IMR-90 (cell line): ENCODE results near the gene ATP5PB. TPM values are rescaled to one million over a fixed set of nuclear protein-coding genes. Genes with fewer than 3 reads are reported as not detected.

ENCODE experiments used
- ATAC-seq: fragments of 200-7000 bp; cut with Tn5 transposase; 2 replicates; pipeline ENCODE4 v1.9.1; 2020; ENCODE audit warnings: low read depth, mild to moderate bottlenecking, moderate library complexity
- BruUV-seq: library from RNA; stranded (reverse); fragments of 400-500 nt; replicated peaks from 2 replicates; lab custom pipeline; 2021; lab: Mats Ljungman, UMichigan
- CTCF ChIA-PET: fragments of 300-600 bp; formaldehyde crosslinking; extraction: SDS; loops from one replicate; lab custom pipeline; 2021; ENCODE audit warnings: antibody characterized with exemption; lab: Yijun Ruan, JAX
- POLR2A ChIA-PET: fragments of 300-600 bp; sonication (Branson Sonifier 250); formaldehyde crosslinking; loops from one replicate; lab custom pipeline; 2022; ENCODE audit warnings: antibody characterized with exemption; ENCODE audit not compliant: unreplicated experiment; lab: Charles Lee
- DNase-seq: peaks from one replicate; pipeline ENCODE4 v3.0.0; 2013
- H2AFZ ChIP-seq: replicated peaks from 2 replicates; pipeline ENCODE3; 2013; ENCODE audit warnings: low read length, mild to moderate bottlenecking; ENCODE audit not compliant: poor library complexity
- H2AK5ac ChIP-seq: 2 replicates; pipeline ENCODE4 v1.6.1; 2013; ENCODE audit warnings: low read depth, low read length, inconsistent platforms
- H2AK9ac ChIP-seq: replicated peaks from 2 replicates; pipeline ENCODE3; 2013; ENCODE audit warnings: mild to moderate bottlenecking, low read depth, low read length, moderate library complexity; ENCODE audit not compliant: poor library complexity
- H2BK120ac ChIP-seq: 2 replicates; pipeline ENCODE4 v1.6.1; 2013; ENCODE audit warnings: low read depth, low read length, inconsistent platforms
- H2BK15ac ChIP-seq: 3 replicates; pipeline ENCODE4 v1.6.1; 2013; ENCODE audit warnings: low read depth, low read length, inconsistent platforms
- H2BK20ac ChIP-seq: 2 replicates; pipeline ENCODE4 v1.6.1; 2013; ENCODE audit warnings: low read depth, mild to moderate bottlenecking, inconsistent platforms, low read length, moderate library complexity
- H2BK5ac ChIP-seq: 2 replicates; pipeline ENCODE4 v1.6.1; 2013; ENCODE audit warnings: mild to moderate bottlenecking, low read depth, low read length, inconsistent platforms; ENCODE audit not compliant: poor library complexity, severe bottlenecking
- H3K14ac ChIP-seq: replicated peaks from 2 replicates; pipeline ENCODE4 v1.6.1; 2013; ENCODE audit warnings: low read depth, low read length, inconsistent platforms
- H3K18ac ChIP-seq: 2 replicates; pipeline ENCODE4 v1.6.1; 2013; ENCODE audit warnings: low read depth, low read length, control low read depth
- H3K23ac ChIP-seq: 2 replicates; pipeline ENCODE4 v1.6.1; 2013; ENCODE audit warnings: low read depth, low read length, inconsistent platforms
- H3K27ac ChIP-seq: 2 replicates; pipeline ENCODE4 v1.5.1; 2013; ENCODE audit warnings: mild to moderate bottlenecking, control low read depth, low read length; ENCODE audit not compliant: insufficient read depth
- H3K27me3 ChIP-seq: 2 replicates; pipeline ENCODE4 v1.6.1; 2013; ENCODE audit warnings: low read length; ENCODE audit not compliant: control insufficient read depth, insufficient read depth
- H3K36me3 ChIP-seq: 2 replicates; pipeline ENCODE4 v1.6.1; 2013; ENCODE audit warnings: low read length, mixed read lengths; ENCODE audit not compliant: control insufficient read depth, insufficient read depth
- H3K4ac ChIP-seq: 2 replicates; pipeline ENCODE4 v1.6.1; 2013; ENCODE audit warnings: low read depth, low read length, inconsistent platforms
- H3K4me1 ChIP-seq: 2 replicates; pipeline ENCODE4 v1.6.1; 2013; ENCODE audit warnings: low read length, mixed read lengths; ENCODE audit not compliant: control insufficient read depth, insufficient read depth
- H3K4me2 ChIP-seq: 2 replicates; pipeline ENCODE4 v1.6.1; 2013; ENCODE audit warnings: low read depth, mild to moderate bottlenecking, control low read depth, low read length, moderate library complexity
- H3K4me3 ChIP-seq: 2 replicates; pipeline ENCODE4 v1.5.1; 2013; ENCODE audit warnings: low read depth, mild to moderate bottlenecking, control low read depth, low read length, moderate library complexity; ENCODE audit not compliant: insufficient read depth
- H3K56ac ChIP-seq: 2 replicates; pipeline ENCODE4 v1.6.1; 2013; ENCODE audit warnings: low read length, inconsistent platforms; ENCODE audit not compliant: insufficient read depth; ENCODE audit errors: extremely low read depth
- H3K79me1 ChIP-seq, 2 experiments: 2 replicates each; pipeline ENCODE4 v1.6.1; 2013; ENCODE audit warnings: low read length in 2 of 2, inconsistent platforms in 1 of 2, low read depth in 1 of 2
- H3K9ac ChIP-seq: 2 replicates; pipeline ENCODE4 v1.6.1; 2013; ENCODE audit warnings: low read depth, low read length, control low read depth
- H3K9me1 ChIP-seq: 2 replicates; pipeline ENCODE4 v1.6.1; 2013; ENCODE audit warnings: low read length, inconsistent platforms; ENCODE audit not compliant: insufficient read depth
- H3K9me3 ChIP-seq: 2 replicates; pipeline ENCODE4 v1.6.1; 2013; ENCODE audit warnings: low read length; ENCODE audit not compliant: control insufficient read depth, insufficient read depth
- H4K20me1 ChIP-seq: 2 replicates; pipeline ENCODE4 v1.6.1; 2013; ENCODE audit warnings: low read length, inconsistent platforms; ENCODE audit not compliant: insufficient read depth
- H4K5ac ChIP-seq: 2 replicates; pipeline ENCODE4 v1.6.1; 2013; ENCODE audit warnings: mild to moderate bottlenecking, low read depth, low read length, control low read depth
- H4K8ac ChIP-seq, 2 experiments: 2 replicates each; pipeline ENCODE4 v1.6.1; 2013; ENCODE audit warnings: low read depth in 2 of 2, low read length in 2 of 2, control low read depth in 1 of 2, inconsistent platforms in 1 of 2
- H4K91ac ChIP-seq: 2 replicates; pipeline ENCODE4 v1.6.1; 2013; ENCODE audit warnings: low read depth, low read length, inconsistent platforms; ENCODE audit not compliant: insufficient read depth
- MAZ ChIP-seq: IDR thresholded peaks from 2 replicates; pipeline ENCODE4 v1.6.1; 2012; ENCODE audit warnings: low read depth, mild to moderate bottlenecking, low read length, improper control_type of control experiment, moderate library complexity, borderline replicate concordance
- NFE2L2 ChIP-seq: fragments of 150-350 bp; IDR thresholded peaks from 2 replicates; pipeline ENCODE4 v1.6.1; 2016; ENCODE audit warnings: low read depth, mild to moderate bottlenecking, low read length
- POLR2A ChIP-seq: IDR thresholded peaks from 2 replicates; pipeline ENCODE4 v1.6.1; 2012; ENCODE audit warnings: mild to moderate bottlenecking, low read depth, low read length
- RFX5 ChIP-seq: IDR thresholded peaks from 2 replicates; pipeline ENCODE4 v1.8.0; 2012; ENCODE audit warnings: low read depth, mild to moderate bottlenecking, low read length, moderate library complexity
- WGBS, 2 experiments: methylation state at CpG; one replicate each; pipeline versions ENCODE4 v1.1.5 to v1.1.7; 2013; ENCODE audit warnings: missing lambda C conversion rate in 2 of 2; ENCODE audit not compliant: insufficient read length in 1 of 2; ENCODE audit errors: extremely low coverage in 2 of 2; 5-methylcytosine and 5-hydroxymethylcytosine counted together
- dilution Hi-C: fragments of 300-500 bp; cut with HindIII; formaldehyde crosslinking; loops from one replicate; pipeline ENCODE4 v1.14.3; 2018; ENCODE audit warnings: low sequenced_read_pairs; ENCODE audit not compliant: unreplicated experiment
- in situ Hi-C: fragments of 300-500 bp; cut with MboI; formaldehyde crosslinking; loops from 3 replicates; pipeline ENCODE4 v1.14.3; 2019; ENCODE audit warnings: low sequenced_read_pairs, inconsistent platforms, mixed read lengths
- intact Hi-C: fragments of 100-400 bp; cut with micrococcal nuclease; formaldehyde crosslinking; loops from 2 replicates; pipeline ENCODE4 v1.10.0; 2022
- polyA plus RNA-seq, 3 experiments: library from polyadenylated mRNA; depleted of rRNA; stranded (reverse); fragments of >200 nt; gene quantifications; 2 replicates each; pipeline ENCODE4 v1.2.3, GENCODE V29; 2012; ENCODE audit warnings: low replicate concordance in 1 of 3
- total RNA-seq: library from RNA; depleted of rRNA; stranded (reverse); fragments of >200 nt; gene quantifications from 2 replicates; pipeline ENCODE4 v1.2.3, GENCODE V29; 2012
- TF ChIP-seq, protein P1 (sequence below): conservative IDR thresholded peaks from 2 replicates; pipeline ENCODE4 v1.5.1; 2012; ENCODE audit warnings: mild to moderate bottlenecking, low read depth, low read length, improper control_type of control experiment

The ATP5PB gene
- total and polyA plus RNA-seq, 2 of the 4 experiments (the other 2 are of a cell fraction): 234 to 301 TPM

DNA sequence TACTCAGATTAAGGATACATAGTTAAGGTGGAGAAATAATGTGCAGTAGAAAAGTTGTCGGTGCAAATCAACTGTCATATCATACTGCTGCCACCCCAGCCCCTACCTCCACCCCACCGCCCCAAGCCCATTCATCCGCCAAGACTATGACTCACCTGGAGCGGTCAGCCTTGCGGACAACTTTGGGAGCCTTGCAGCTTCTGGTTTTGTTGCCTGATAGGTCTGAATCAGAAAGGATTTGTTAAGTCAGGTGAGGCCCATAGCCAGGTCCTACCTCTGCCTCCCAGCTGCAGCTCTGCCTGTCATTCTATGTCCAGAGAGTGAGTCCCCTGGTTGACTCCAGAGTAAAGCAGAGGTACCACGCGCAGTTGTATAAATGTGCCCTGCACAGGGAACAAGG is 37.2 kb downstream of the ATP5PB start:
- no peak overlapping the region for H3K23ac ChIP-seq
- H3K56ac ChIP-seq: no peak overlapping the region
- H2BK120ac ChIP-seq: no peak overlapping the region
- no peak overlapping the region for H4K91ac ChIP-seq
- no peak overlapping the region for H3K4me3 ChIP-seq
- POLR2A ChIA-PET: no interaction called here
- no peaks in the 10 kb centered on the region for H3K4me1 ChIP-seq
- H3K4ac ChIP-seq: no peak overlapping the region
- no peak overlapping the region for H2AK5ac ChIP-seq
- no peaks in the 10 kb centered on the region for H3K79me1 ChIP-seq
- no peak overlapping the region for H3K9ac ChIP-seq
- H2BK20ac ChIP-seq: no peak overlapping the region
- CTCF ChIA-PET: interaction anchor here (1.5 kb wide), 1 partner anchor 22 kb away, joined by 4 read pairs; no protein-coding TSS in a partner anchor
- no peak overlapping the region for H4K5ac ChIP-seq
- no peaks in the 10 kb centered on the region for H3K9me3 ChIP-seq
- no peak overlapping the region for H3K4me2 ChIP-seq
- peaks cover 6% of the 10 kb centered on the region for H3K27me3 ChIP-seq
- BruUV-seq: no TSS peak
- ATAC-seq: no peak
- DNase-seq: no peak
- H3K14ac ChIP-seq: no peak overlapping the region
- H2AFZ ChIP-seq: no peak overlapping the region
- dilution Hi-C loops: no loop called here
- no peaks in the 10 kb centered on the region for H4K20me1 ChIP-seq
- H3K18ac ChIP-seq: no peak overlapping the region
- in situ Hi-C loops: loop anchor here (25.0 kb wide), 1 partner anchor 876 kb away; no protein-coding TSS in a partner anchor
- no peaks in the 10 kb centered on the region for H3K9me1 ChIP-seq
- intact Hi-C loops: no loop called here
- H4K8ac ChIP-seq: no peak overlapping the region
- no peaks in the 10 kb centered on the region for H3K36me3 ChIP-seq
- no peak overlapping the region for H2BK15ac ChIP-seq
- no peak overlapping the region for H2BK5ac ChIP-seq
- no peak overlapping the region for H2AK9ac ChIP-seq
- no peak overlapping the region for H3K27ac ChIP-seq
- WGBS, 2 experiments: 40% methylated on average over 1 of the region's 7 CpGs; no CpG with 5 or more reads in 1 of the 2 experiments
- TF ChIP-seq POLR2A (no peak), NFE2L2 (no peak), MAZ (no peak), RFX5 (no peak)
- TF ChIP-seq, protein P1, sequence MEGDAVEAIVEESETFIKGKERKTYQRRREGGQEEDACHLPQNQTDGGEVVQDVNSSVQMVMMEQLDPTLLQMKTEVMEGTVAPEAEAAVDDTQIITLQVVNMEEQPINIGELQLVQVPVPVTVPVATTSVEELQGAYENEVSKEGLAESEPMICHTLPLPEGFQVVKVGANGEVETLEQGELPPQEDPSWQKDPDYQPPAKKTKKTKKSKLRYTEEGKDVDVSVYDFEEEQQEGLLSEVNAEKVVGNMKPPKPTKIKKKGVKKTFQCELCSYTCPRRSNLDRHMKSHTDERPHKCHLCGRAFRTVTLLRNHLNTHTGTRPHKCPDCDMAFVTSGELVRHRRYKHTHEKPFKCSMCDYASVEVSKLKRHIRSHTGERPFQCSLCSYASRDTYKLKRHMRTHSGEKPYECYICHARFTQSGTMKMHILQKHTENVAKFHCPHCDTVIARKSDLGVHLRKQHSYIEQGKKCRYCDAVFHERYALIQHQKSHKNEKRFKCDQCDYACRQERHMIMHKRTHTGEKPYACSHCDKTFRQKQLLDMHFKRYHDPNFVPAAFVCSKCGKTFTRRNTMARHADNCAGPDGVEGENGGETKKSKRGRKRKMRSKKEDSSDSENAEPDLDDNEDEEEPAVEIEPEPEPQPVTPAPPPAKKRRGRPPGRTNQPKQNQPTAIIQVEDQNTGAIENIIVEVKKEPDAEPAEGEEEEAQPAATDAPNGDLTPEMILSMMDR: no peak
